PC-3 (cell line): ENCODE data around the gene C1orf159. TPM values are rescaled to one million over a fixed set of nuclear protein-coding genes. Genes with fewer than 3 reads are reported as not detected.

Source experiments
- ATAC-seq: fragments of 200-7000 bp; cut with Tn5 transposase; 2 replicates; pipeline ENCODE4 v1.9.1; 2020; ENCODE audit warnings: mild to moderate bottlenecking, moderate library complexity
- BruUV-seq: library from RNA; stranded (reverse); fragments of 400-500 nt; replicated peaks from 2 replicates; lab custom pipeline; 2021; lab: Mats Ljungman, UMichigan
- CTCF ChIA-PET: fragments of 300-600 bp; sonication (Branson Sonifier 250); formaldehyde crosslinking; loops from one replicate; lab custom pipeline; 2022; ENCODE audit warnings: antibody characterized with exemption; lab: Charles Lee
- POLR2A ChIA-PET: fragments of 300-600 bp; sonication (Branson Sonifier 250); formaldehyde crosslinking; loops from one replicate; lab custom pipeline; 2022; ENCODE audit warnings: antibody characterized with exemption; ENCODE audit not compliant: unreplicated experiment; lab: Charles Lee
- DNase-seq: peaks from one replicate; pipeline ENCODE4 v3.0.0-alpha.2; 2015
- H2AFZ ChIP-seq: fragments of 300-600 bp; sonication (generic); 2 replicates; pipeline ENCODE4 v1.6.0; 2016; ENCODE audit warnings: antibody characterized with exemption, low read length
- H3F3A ChIP-seq: fragments of 300-600 bp; sonication (generic); one replicate; pipeline ENCODE4 v1.6.0; 2017; ENCODE audit warnings: antibody characterized with exemption, low read length, control low read depth, mild to moderate bottlenecking; ENCODE audit not compliant: unreplicated experiment
- H3K27ac ChIP-seq: fragments of 300-600 bp; sonication (generic); 2 replicates; pipeline ENCODE4 v1.5.1; 2016; ENCODE audit warnings: mild to moderate bottlenecking, low read length
- H3K27me3 ChIP-seq: fragments of 300-600 bp; sonication (generic); 2 replicates; pipeline ENCODE4 v1.6.1; 2016; ENCODE audit warnings: low read length, mixed read lengths
- H3K36me3 ChIP-seq: fragments of 300-600 bp; sonication (generic); 2 replicates; pipeline ENCODE4 v1.6.1; 2016; ENCODE audit warnings: low read depth, mixed run types, low read length, mixed read lengths
- H3K4me1 ChIP-seq: fragments of 300-600 bp; sonication (generic); 2 replicates; pipeline ENCODE4 v1.5.1; 2016; ENCODE audit warnings: low read length; ENCODE audit not compliant: insufficient read depth
- H3K4me2 ChIP-seq: fragments of 300-600 bp; sonication (generic); 2 replicates; pipeline ENCODE4 v1.6.0; 2016; ENCODE audit warnings: low read length
- H3K4me3 ChIP-seq: fragments of 300-600 bp; sonication (generic); 2 replicates; pipeline ENCODE4 v1.5.1; 2016; ENCODE audit warnings: mild to moderate bottlenecking, low read length, mixed read lengths
- H3K79me2 ChIP-seq: fragments of 300-600 bp; sonication (generic); 2 replicates; pipeline ENCODE4 v1.6.1; 2017; ENCODE audit warnings: low read length, mixed read lengths
- H3K9ac ChIP-seq: fragments of 300-600 bp; sonication (generic); 2 replicates; pipeline ENCODE4 v1.6.0; 2016; ENCODE audit warnings: mild to moderate bottlenecking, low read length
- H3K9me2 ChIP-seq: fragments of 300-600 bp; sonication (generic); replicated peaks from 2 replicates; pipeline ENCODE4 v1.6.1; 2016; ENCODE audit warnings: mixed run types, low read length, mixed read lengths
- H3K9me3 ChIP-seq: fragments of 300-600 bp; sonication (generic); 2 replicates; pipeline ENCODE4 v1.6.1; 2016; ENCODE audit warnings: low read length, mixed read lengths
- H4K20me1 ChIP-seq: fragments of 300-600 bp; sonication (generic); 2 replicates; pipeline ENCODE4 v1.6.1; 2016; ENCODE audit warnings: low read length, mixed read lengths
- EZH2 ChIP-seq: fragments of 300-600 bp; sonication (generic); IDR thresholded peaks from one replicate; pipeline ENCODE4 v1.6.1; 2017; ENCODE audit warnings: antibody characterized with exemption, mild to moderate bottlenecking, low read length; ENCODE audit not compliant: unreplicated experiment
- EZH2phosphoT487 ChIP-seq: fragments of 300-600 bp; sonication (generic); IDR thresholded peaks from 2 replicates; pipeline ENCODE4 v1.6.1; 2018; ENCODE audit warnings: mild to moderate bottlenecking, antibody characterized with exemption, low read length, borderline replicate concordance
- intact Hi-C: fragments of 100-400 bp; cut with micrococcal nuclease; formaldehyde crosslinking; loops from 2 replicates; pipeline ENCODE4 v1.9.0; 2023
- total RNA-seq: library from RNA; depleted of rRNA; stranded (reverse); fragments of >200 nt; gene quantifications from 2 replicates; pipeline ENCODE4 v1.2.3, GENCODE V29; 2014
- TF ChIP-seq, protein P1 (sequence below): fragments of 300-600 bp; sonication (generic); conservative IDR thresholded peaks from 2 replicates; pipeline ENCODE4 v1.5.1; 2017; ENCODE audit warnings: antibody characterized with exemption, low read depth, mild to moderate bottlenecking, low read length

C1orf159 gene
- total RNA-seq, 1 experiment from 2014 or later = 78.0 TPM

DNA sequence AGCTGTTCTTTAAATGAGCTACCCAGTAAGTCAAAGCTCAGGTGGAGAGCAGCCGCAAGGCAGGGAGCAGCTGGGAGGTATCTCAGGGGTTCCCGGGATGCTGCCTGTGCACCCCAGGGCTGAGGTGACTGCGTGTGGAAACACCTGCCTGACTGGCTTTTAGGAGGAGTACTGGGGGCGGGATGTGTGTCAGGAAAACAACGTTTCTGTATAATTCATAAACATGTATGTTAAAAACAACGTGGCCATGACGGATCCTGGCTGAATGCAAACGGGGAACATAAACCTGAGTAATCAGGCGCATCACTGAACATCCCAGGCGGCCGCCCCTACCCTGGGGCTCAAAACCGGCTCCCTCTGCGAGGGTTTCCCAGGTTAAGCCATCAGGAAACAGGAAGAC lies 1.5 kb downstream of the C1orf159 start:
- no peak for ATAC-seq
- Histone ChIP-seq H3K79me2 (peaks cover 59% of the 10 kb centered on the region), H3F3A (no peaks in the 10 kb centered on the region), H3K27me3 (no peaks in the 10 kb centered on the region), H3K9ac (peak overlapping the region; percentile 55; the same call in 1 of the 2 replicates), H3K27ac (no peak overlapping the region), H2AFZ (no peak overlapping the region), H4K20me1 (no peaks in the 10 kb centered on the region), H3K4me1 (peaks cover 12% of the 10 kb centered on the region; the same call in 1 of the 2 replicates), H3K4me2 (peak overlapping the region; percentile 85), H3K9me3 (no peaks in the 10 kb centered on the region), H3K4me3 (peak overlapping the region; percentile 71), H3K36me3 (peaks cover 15% of the 10 kb centered on the region), H3K9me2 (no peaks in the 10 kb centered on the region)
- ChIA-PET CTCF (no interaction called here), POLR2A (no interaction called here)
- DNase-seq = no peak
- intact Hi-C loops = no loop called here
- BruUV-seq = TSS peak; percentile 20
- TF ChIP-seq EZH2phosphoT487 (no peak), EZH2 (no peak)
- TF ChIP-seq, protein P1, sequence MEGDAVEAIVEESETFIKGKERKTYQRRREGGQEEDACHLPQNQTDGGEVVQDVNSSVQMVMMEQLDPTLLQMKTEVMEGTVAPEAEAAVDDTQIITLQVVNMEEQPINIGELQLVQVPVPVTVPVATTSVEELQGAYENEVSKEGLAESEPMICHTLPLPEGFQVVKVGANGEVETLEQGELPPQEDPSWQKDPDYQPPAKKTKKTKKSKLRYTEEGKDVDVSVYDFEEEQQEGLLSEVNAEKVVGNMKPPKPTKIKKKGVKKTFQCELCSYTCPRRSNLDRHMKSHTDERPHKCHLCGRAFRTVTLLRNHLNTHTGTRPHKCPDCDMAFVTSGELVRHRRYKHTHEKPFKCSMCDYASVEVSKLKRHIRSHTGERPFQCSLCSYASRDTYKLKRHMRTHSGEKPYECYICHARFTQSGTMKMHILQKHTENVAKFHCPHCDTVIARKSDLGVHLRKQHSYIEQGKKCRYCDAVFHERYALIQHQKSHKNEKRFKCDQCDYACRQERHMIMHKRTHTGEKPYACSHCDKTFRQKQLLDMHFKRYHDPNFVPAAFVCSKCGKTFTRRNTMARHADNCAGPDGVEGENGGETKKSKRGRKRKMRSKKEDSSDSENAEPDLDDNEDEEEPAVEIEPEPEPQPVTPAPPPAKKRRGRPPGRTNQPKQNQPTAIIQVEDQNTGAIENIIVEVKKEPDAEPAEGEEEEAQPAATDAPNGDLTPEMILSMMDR = no peak

DNA sequence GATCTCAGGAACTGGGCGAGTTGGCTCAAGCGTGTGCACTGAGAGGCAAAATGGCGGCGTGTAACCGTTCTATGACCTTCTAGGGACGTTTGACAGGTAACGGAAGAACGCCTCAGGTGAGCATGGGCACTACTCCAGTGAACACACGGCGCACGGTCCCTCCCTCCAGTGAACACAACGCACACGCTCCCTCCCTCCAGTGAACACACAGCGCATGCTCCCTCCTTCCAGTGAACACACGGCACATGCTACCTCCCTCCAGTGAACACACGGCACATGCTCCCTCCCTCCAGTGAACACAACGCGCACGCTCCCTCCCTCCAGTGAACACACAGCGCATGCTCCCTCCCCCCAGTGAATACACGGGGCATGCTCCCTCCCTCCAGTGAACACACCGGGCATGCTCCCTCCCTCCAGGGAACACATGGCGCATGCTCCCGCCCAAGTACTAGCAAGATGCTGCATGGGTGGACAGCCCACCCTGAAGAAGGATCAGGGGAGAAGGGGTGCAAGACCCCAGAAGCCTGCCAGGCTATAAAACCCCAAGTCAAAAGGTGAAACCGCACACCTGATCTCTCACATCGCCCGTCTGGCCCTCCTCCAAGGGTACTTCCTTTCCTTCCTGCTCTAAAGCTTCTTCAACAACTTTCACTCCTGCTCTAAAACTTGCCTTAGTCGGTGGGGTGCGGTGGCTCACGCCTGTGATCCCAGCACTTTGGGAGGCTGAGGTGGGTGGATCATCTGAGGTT lies 3.5 kb downstream of the C1orf159 start:
- DNase-seq = no peak
- no peak for ATAC-seq
- H4K20me1 ChIP-seq = no peaks in the 10 kb centered on the region
- H2AFZ ChIP-seq = no peak overlapping the region
- peaks cover 73% of the 10 kb centered on the region for H3K79me2 ChIP-seq
- no peak overlapping the region for H3K27ac ChIP-seq
- ChIA-PET POLR2A (no interaction called here), CTCF (no interaction called here)
- no peaks in the 10 kb centered on the region for H3K9me3 ChIP-seq
- no peak overlapping the region for H3K4me3 ChIP-seq
- TF ChIP-seq, protein P1 = no peak
- TF ChIP-seq EZH2phosphoT487 = no peak
- no peak for TF ChIP-seq EZH2
- H3K27me3 ChIP-seq = no peaks in the 10 kb centered on the region
- H3K36me3 ChIP-seq = peaks cover 15% of the 10 kb centered on the region
- H3K4me2 ChIP-seq = no peak overlapping the region
- H3K9me2 ChIP-seq = no peaks in the 10 kb centered on the region
- intact Hi-C loops = no loop called here
- H3F3A ChIP-seq = no peaks in the 10 kb centered on the region
- H3K4me1 ChIP-seq = peaks cover 12% of the 10 kb centered on the region; the same call in 1 of the 2 replicates
- no peak overlapping the region for H3K9ac ChIP-seq
- no TSS peak for BruUV-seq

DNA sequence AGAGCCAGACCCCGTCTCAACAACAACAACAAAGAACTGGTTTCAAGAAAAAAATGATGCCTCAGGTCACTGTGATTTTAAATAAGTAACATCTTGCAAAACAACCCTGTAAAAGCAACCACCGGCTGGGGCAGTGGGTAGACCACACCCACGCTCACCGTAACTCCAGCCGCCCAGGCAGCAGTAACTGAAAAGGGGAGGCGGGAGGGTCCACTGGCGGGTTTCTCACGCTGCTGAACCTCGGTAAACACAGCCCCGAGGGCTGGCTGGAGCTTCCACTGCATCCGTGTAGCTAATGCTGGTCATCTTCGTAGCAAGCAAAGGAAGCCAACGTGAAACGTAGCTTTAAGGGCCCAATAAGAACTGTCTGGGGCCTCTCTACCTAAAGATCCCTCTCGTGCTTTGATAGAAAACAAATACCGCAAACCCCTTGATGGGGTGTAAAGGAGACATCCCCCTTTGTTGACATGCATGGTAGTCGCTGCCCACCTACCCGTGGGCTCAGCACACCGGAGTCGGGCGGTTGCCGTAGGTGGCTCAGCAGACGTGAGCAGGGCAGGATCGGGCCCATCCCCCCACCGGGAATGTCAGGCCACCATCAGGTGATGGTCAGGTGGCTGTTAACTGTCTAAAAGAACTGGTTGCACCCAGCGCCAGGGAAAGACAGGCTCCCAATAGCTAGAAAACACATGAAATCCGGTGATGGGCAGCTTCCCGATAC lies 4.2 kb downstream of the C1orf159 start:
- ATAC-seq (no peak), DNase-seq (no peak)
- no peaks in the 10 kb centered on the region for H4K20me1 ChIP-seq
- no peaks in the 10 kb centered on the region for H3K9me3 ChIP-seq
- no peaks in the 10 kb centered on the region for H3F3A ChIP-seq
- POLR2A ChIA-PET = no interaction called here
- H3K4me3 ChIP-seq = no peak overlapping the region
- H3K4me1 ChIP-seq = peaks cover 12% of the 10 kb centered on the region; the same call in 1 of the 2 replicates
- H3K27me3 ChIP-seq = no peaks in the 10 kb centered on the region
- no peak overlapping the region for H2AFZ ChIP-seq
- H3K27ac ChIP-seq = no peak overlapping the region
- H3K9me2 ChIP-seq = no peaks in the 10 kb centered on the region
- H3K9ac ChIP-seq = no peak overlapping the region
- no TSS peak for BruUV-seq
- intact Hi-C loops = no loop called here
- H3K4me2 ChIP-seq = no peak overlapping the region
- peaks cover 15% of the 10 kb centered on the region for H3K36me3 ChIP-seq
- H3K79me2 ChIP-seq = peaks cover 81% of the 10 kb centered on the region
- no peak for TF ChIP-seq EZH2phosphoT487
- no peak for TF ChIP-seq EZH2
- TF ChIP-seq, protein P1 = no peak
- CTCF ChIA-PET = no interaction called here
